Fibroblast of pulmonary artery (primary cell): ENCODE results near the gene KCNH1.
"Not testable (repeated sequence)": the region's sequence is repeated elsewhere in the genome, so short reads cannot be mapped to it uniquely, and the experiment has no call there.

ENCODE experiments used
- DNase-seq: peaks from one replicate; pipeline ENCODE4 v3.0.0-alpha.2; 2010; ENCODE audit warnings: low read depth
- H3K4me3 ChIP-seq: replicated peaks from 2 replicates; pipeline ENCODE4 v1.5.1; 2011; ENCODE audit warnings: low read depth, mild to moderate bottlenecking, control low read depth, low read length, moderate library complexity
- TF ChIP-seq, protein P1 (sequence below): IDR thresholded peaks from 2 replicates; pipeline ENCODE4 v1.5.1; 2011; ENCODE audit warnings: mild to moderate bottlenecking, control low read depth, low read length, inconsistent platforms; ENCODE audit errors: missing control alignments

Gene KCNH1

DNA sequence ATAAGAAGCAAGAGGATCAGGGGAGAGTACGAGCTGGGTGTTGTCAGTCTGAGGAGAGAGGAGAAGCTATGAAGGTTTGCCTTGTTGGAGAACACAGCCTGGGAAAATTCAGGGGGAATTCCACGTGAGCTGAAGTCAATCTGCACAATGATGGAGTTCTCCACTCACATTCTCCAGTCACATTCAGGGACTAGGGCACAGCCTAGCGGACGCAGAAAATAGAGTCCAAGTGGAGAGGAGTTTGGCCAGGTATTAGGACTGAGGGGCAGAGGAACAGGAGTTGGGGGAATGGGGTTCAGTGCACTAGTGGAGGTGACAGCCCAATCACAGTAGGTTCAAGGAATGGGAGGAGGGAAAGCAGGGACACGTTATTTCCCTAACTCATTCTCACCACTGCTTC, 124.0 kb downstream of the KCNH1 start:
- TF ChIP-seq, protein P1, sequence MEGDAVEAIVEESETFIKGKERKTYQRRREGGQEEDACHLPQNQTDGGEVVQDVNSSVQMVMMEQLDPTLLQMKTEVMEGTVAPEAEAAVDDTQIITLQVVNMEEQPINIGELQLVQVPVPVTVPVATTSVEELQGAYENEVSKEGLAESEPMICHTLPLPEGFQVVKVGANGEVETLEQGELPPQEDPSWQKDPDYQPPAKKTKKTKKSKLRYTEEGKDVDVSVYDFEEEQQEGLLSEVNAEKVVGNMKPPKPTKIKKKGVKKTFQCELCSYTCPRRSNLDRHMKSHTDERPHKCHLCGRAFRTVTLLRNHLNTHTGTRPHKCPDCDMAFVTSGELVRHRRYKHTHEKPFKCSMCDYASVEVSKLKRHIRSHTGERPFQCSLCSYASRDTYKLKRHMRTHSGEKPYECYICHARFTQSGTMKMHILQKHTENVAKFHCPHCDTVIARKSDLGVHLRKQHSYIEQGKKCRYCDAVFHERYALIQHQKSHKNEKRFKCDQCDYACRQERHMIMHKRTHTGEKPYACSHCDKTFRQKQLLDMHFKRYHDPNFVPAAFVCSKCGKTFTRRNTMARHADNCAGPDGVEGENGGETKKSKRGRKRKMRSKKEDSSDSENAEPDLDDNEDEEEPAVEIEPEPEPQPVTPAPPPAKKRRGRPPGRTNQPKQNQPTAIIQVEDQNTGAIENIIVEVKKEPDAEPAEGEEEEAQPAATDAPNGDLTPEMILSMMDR, result no peak
- DNase-seq, result no peak
- no peak overlapping the region for H3K4me3 ChIP-seq

- no peak overlapping the region for H3K4me3 ChIP-seq
- DNase-seq, result no peak
- TF ChIP-seq, protein P1, result no peak
Measured at GRCh38 chr1:211007830-211008229, 126.1 kb downstream of the KCNH1 start.

GRCh38 chr1:210995931-210996330, 138.0 kb downstream of the KCNH1 start:
- H3K4me3 ChIP-seq, DNase-seq: not testable (repeated sequence)

DNA sequence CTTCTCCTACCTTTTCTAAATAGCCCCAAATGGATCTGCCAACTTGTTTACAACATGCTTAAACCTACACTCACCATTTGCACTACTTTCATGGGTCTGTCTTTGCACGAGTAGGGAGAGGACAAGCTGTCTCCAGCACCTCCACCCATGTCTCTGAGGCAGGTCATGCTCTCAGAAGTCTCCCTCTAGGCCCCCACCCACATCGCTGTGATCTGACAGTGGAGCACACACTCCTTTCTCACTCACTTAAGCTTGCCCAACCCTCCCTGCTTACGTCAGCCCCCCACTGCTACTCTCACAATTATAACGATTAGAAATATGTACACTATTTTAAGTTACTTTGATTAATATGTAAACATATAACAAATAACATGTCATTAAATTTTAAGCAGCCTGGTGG, 141.1 kb downstream of the KCNH1 start:
- TF ChIP-seq, protein P1, result no peak
- no peak for DNase-seq
- H3K4me3 ChIP-seq, result no peak overlapping the region

DNA sequence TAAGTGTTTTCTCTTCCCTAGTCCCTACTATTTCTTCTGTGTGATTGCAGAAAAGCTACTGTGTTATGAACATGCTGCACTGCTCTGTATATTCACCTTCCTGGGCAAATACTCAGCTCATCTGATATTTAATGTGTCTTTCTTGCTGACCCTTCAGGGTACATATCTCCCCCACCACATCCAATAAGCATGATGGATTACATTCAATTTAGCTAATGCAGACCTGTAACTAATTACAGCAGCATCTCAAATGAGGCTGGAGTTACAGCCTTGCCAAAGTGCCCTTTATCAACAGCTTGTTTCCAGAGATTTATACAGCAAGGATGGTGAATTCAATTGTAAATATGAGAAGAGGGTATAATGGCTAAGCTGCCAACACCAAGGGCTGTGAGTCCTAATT, 144.0 kb downstream of the KCNH1 start:
- DNase-seq, result no peak
- H3K4me3 ChIP-seq, result no peak overlapping the region
- TF ChIP-seq, protein P1, result no peak

DNA sequence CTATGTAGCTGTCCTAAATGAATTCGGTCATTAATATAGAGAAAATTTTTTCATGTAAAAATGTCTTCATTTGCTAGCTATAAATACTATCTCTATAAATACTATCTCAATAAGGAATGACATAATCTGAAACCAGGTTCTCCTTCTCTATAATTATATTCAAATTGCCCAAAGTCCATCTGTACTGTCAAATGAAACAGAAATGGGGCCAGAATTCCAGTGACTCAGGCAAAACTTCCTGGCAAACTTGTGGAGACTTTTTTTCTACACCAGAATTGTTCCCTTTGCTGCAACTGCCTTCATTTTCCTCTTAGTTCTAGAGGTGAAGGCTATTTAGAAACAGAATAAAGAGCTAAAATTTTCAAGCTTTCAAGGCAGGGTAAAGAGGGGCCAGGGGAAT, 152.5 kb downstream of the KCNH1 start:
- TF ChIP-seq, protein P1, result no peak
- no peak for DNase-seq
- no peak overlapping the region for H3K4me3 ChIP-seq

DNA sequence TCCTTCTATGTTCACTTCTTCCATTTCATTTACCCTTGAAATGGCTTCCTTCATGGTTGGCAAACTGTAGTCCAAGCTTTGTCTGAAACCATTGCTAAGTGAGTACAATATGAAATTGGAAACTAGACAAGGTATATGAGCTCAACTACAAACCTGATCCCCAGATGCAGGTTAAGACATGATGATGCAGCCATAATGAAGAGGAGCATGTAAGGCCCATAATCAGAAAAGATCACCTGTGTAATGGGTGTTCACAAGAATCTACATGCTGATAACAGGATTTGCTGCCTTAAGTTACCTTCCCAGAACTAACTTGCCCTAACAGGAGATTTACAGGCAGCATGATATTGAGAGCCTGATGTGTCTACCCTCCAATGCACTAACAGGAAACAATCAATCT, 153.9 kb downstream of the KCNH1 start:
- TF ChIP-seq, protein P1, result no peak
- DNase-seq, result no peak
- no peak overlapping the region for H3K4me3 ChIP-seq

- no peak for DNase-seq
- H3K4me3 ChIP-seq, result no peak overlapping the region
- TF ChIP-seq, protein P1, result no peak
Measured at GRCh38 chr1:210978974-210979354, 155.0 kb downstream of the KCNH1 start.
